IPS-18c (cell line): ENCODE data around the gene VN1R5.
"Not testable (repeated sequence)": the region's sequence is repeated elsewhere in the genome, so short reads cannot be mapped to it uniquely, and the experiment has no call there.

Experiments used
- H3K4me3 ChIP-seq: 2 replicates; pipeline ENCODE4 v1.7.0; 2013; ENCODE audit warnings: low read depth, mild to moderate bottlenecking, low read length, moderate library complexity; ENCODE audit not compliant: insufficient read depth
- H3K9me3 ChIP-seq: one replicate; pipeline ENCODE4 v1.6.1; 2013; ENCODE audit warnings: mild to moderate bottlenecking, low read length, moderate library complexity; ENCODE audit not compliant: control insufficient read depth, insufficient read depth

The VN1R5 gene

GRCh38 chr1:247255772-247256171, at the start of gene VN1R5:
Gene VN1R5 (plus strand): TSS chr1:247256072.
- not testable (repeated sequence) for H3K4me3 ChIP-seq, H3K9me3 ChIP-seq

DNA sequence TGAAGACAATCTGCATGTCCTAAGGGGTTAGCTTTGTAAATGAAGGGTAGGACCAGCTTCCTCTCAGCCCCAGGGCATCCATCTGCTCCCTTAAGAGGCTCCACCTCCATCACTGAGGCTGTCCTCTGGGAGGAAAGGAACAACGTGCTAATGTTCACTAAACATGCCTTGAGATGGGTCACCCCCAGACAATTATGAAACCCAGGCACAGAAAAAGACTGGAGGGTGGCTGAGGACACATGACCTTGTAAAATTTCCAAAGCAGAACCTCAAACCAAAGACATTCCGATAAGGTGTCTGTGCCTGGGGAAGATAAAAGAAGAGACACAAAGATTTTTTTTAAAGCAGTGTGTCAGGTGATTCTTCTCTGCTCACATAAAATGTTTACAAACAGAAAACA, 46.5 kb upstream of the VN1R5 start:
- Histone ChIP-seq H3K4me3 (peak overlapping the region; percentile 95; the same call in 1 of the 2 replicates), H3K9me3 (no peaks in the 10 kb centered on the region)

- Histone ChIP-seq H3K9me3 (no peaks in the 10 kb centered on the region), H3K4me3 (peak overlapping the region; percentile 95)
Measured at GRCh38 chr1:247210062-247210375, 45.9 kb upstream of the VN1R5 start.

GRCh38 chr1:247210376-247211117, 45.3 kb upstream of the VN1R5 start:
- Histone ChIP-seq H3K4me3 (peak overlapping the region; percentile 95), H3K9me3 (no peaks in the 10 kb centered on the region)

DNA sequence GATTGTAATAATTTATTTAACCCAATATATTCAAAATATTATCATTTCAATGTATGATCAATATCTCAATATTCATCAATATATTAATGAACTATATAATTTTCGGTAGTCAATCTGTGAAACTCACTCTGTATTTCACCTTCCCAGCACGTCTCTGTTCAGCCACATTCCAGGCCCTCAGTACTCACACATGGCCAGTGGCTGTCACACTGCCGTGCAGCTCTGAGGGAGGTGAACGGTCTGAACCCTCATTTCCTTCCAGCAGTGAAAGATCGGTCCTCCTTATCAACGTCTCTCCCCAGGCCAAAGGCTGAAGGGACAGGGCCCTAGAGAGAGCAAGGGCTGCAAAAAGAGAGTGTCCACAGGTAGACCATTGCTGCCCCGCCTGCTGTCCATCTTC, 44.5 kb upstream of the VN1R5 start:
- Histone ChIP-seq H3K9me3 (no peaks in the 10 kb centered on the region), H3K4me3 (no peak overlapping the region)

DNA sequence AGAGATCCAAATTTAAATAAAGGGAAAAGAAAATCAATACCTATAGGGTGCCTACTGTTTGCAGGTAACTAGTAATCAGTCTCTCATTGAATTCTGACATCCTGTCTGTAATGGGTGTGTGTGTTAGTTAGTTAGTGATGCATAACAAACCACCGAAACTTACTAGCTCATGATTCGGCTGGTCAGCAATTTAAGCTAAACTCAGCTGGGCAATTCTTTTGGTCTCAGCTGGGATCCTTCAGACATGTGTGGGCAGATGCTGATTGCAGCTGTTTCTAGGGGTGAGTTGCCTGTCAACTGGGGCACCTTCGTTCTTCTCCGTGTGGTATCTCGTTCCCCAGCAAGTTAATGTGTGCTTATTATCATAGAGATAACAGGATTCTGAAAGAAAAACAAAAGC, 43.9 kb upstream of the VN1R5 start:
- H3K9me3 ChIP-seq: no peaks in the 10 kb centered on the region

GRCh38 chr1:247212627-247213617, 43.0 kb upstream of the VN1R5 start:
- H3K4me3 ChIP-seq: no peak overlapping the region

More for the DNA sequence above, 43.9 kb upstream of the VN1R5 start:
- H3K4me3 ChIP-seq: no peak overlapping the region

DNA sequence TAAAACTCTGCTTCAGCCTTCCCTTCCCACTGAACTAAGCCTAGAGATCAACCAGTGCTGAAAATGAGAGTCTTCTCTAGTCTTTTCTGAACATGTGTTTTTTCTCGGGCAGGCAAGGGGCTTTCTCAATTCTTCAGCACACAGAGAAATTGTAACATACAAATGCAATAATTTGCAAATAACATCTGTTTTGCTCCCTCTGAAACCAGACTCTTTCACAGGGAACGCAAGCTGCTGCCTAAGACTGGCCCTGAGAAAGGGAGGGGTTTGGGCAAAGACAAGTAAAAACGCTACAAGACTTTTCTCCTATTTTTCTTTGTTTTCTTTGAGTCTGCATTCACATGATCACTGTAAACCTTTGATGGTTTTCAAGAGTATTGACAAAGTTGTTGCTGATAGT, 39.6 kb upstream of the VN1R5 start:
- H3K4me3 ChIP-seq: no peak overlapping the region
- no peaks in the 10 kb centered on the region for H3K9me3 ChIP-seq

More at GRCh38 chr1:247212627-247213617, 43.0 kb upstream of the VN1R5 start:
- H3K9me3 ChIP-seq: no peaks in the 10 kb centered on the region

GRCh38 chr1:247218121-247218651, 37.7 kb upstream of the VN1R5 start:
- no peaks in the 10 kb centered on the region for H3K9me3 ChIP-seq
- H3K4me3 ChIP-seq: no peak overlapping the region

- not testable (repeated sequence) for H3K4me3 ChIP-seq, H3K9me3 ChIP-seq
Measured at GRCh38 chr1:247220280-247220679, 35.6 kb upstream of the VN1R5 start.

- no peaks in the 10 kb centered on the region for H3K9me3 ChIP-seq
Measured at GRCh38 chr1:247222840-247223239, 33.0 kb upstream of the VN1R5 start.

GRCh38 chr1:247224822-247225221, 31.1 kb upstream of the VN1R5 start:
- no peak overlapping the region for H3K4me3 ChIP-seq
- H3K9me3 ChIP-seq: no peaks in the 10 kb centered on the region

More at GRCh38 chr1:247222840-247223239, 33.0 kb upstream of the VN1R5 start:
- no peak overlapping the region for H3K4me3 ChIP-seq

DNA sequence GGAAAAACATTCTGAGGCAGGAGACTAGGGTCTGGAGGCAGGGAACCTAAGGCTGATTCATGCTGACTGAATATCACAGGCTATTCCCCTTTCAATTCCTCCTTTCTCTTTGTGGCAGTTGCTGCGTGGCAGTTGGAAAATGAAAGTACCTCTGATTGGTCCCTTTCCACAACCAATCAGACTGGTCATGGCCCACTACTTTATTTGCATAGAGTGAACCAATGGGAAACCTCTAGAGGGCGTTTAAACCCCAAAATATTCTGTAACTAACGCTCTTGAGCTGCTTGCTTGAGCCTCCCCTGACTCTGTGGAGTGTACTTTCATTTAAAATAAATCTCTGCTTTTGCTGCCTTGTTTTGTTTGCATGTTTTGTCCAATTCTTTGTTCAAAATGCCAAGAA, 27.7 kb upstream of the VN1R5 start:
- Histone ChIP-seq H3K9me3 (no peaks in the 10 kb centered on the region), H3K4me3 (no peak overlapping the region)

DNA sequence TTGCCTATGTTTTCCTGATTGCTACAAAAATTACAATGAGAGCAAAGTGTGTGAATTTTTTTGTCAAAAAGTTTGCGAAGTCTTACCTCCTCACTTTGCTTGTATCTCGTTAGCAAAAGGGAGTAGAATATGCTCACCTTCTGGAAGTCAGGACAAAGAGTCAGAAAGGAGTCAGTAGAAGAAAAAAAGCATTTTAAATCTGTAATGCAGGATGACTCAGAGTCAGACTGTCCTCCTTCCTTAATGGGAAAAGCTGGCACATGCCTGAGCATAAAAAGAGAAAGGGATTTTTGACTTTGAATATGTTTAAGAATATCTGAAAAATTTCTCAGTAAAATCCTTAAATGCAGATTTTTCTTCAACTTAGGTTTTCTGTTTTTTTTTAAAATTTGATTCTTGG, 14.2 kb upstream of the VN1R5 start:
- H3K9me3 ChIP-seq: no peaks in the 10 kb centered on the region
- no peak overlapping the region for H3K4me3 ChIP-seq

GRCh38 chr1:247243524-247244137, 12.2 kb upstream of the VN1R5 start:
- no peak overlapping the region for H3K4me3 ChIP-seq
- H3K9me3 ChIP-seq: no peaks in the 10 kb centered on the region

DNA sequence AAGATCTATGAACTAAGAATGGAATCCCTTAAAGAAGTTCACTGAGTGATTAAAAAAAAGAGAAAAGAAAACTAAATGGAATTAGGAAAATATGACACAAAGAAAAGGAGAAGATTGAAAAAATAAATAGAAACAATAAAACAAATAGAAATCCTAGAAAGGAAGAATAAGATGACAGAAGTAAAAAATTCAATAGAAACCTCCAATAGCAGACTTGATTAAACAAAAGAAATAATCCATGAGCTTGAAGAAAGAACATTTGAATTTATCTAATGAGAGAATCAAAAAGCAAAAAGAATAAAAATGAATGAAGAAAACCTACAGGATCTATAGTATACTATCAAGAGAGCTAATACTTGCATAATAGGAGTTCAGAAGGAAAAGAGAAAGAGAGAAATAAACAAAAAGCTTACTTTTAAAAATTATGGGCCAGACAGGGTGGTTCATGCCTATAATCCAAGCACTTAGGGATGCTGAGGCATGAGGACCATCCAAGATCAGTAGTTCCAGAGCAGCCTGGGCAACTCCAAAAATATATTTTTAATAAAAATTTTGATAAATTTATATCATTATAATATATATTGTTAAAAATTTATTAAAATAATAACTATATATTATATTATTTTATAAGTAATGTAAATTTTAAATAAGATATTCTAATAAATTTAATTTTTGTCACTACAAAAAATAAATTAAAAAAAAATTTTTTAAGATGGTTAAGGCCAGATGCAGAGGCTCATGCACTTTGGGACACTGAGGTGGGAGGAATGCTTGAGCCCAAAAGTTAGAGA, 9.4 kb upstream of the VN1R5 start:
- no peak overlapping the region for H3K4me3 ChIP-seq
- H3K9me3 ChIP-seq: no peaks in the 10 kb centered on the region

DNA sequence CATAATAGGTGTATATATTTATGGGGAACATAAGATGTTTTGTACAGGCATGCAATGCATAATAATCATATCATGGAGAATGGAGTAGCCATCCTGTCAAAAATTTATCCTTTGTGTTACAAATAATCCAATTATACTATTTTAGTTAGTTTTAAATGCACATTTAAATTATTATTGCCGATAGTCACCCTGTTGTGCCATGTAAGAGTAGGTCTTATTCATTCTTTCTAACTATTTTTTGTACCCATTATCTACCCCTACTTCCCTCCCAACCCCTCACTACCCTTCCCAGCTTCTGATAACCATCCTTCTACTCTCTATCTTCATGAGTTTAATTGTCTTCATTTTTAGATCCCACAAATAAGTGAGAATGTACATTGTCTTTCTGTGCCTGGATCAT, 8.3 kb upstream of the VN1R5 start:
- H3K4me3 ChIP-seq: no peak overlapping the region
- H3K9me3 ChIP-seq: no peaks in the 10 kb centered on the region
